Sigmoid colon (tissue), 7 donors: ENCODE results near the gene SLC31A2. TPM values are rescaled to one million over a fixed set of nuclear protein-coding genes. Genes with fewer than 3 reads are reported as not detected.
"Not testable (repeated sequence)": the region's sequence is repeated elsewhere in the genome, so short reads cannot be mapped to it uniquely, and the experiment has no call there.

Experiments used
- DNase-seq: peaks from one replicate; pipeline ENCODE4 v3.0.0-alpha.2; 2019
- H3K27ac ChIP-seq, 4 donors: fragments of 200-600 bp; sonication (generic); one replicate each; pipeline ENCODE4 v1.5.1; 2016 to 2019; ENCODE audit warnings: mild to moderate bottlenecking in 1 of 4
- H3K27me3 ChIP-seq, 3 donors: fragments of 200-600 bp; sonication (generic); one replicate each; pipeline ENCODE4 v1.5.1; 2019; ENCODE audit warnings: mild to moderate bottlenecking in 1 of 3
- H3K36me3 ChIP-seq, 4 donors: fragments of 200-600 bp; sonication (generic); one replicate each; pipeline ENCODE4 v1.5.1; 2016 to 2019
- H3K4me1 ChIP-seq, 4 donors: fragments of 200-600 bp; sonication (generic); one replicate each; pipeline ENCODE4 v1.5.1; 2017 to 2019
- H3K4me3 ChIP-seq, 4 donors: fragments of 200-600 bp; sonication (generic); one replicate each; pipeline ENCODE4 v1.5.1; 2017 to 2019; ENCODE audit warnings: mild to moderate bottlenecking in 2 of 4, moderate library complexity in 1 of 4
- H3K9me3 ChIP-seq, 4 donors: fragments of 200-600 bp in 3 of 4; sonication (generic) in 3 of 4; one replicate each; pipeline versions ENCODE4 v1.5.1 to v1.6.1; 2013 to 2019
- CTCF ChIP-seq, 4 experiments: fragments of 450-650 bp in 3 of 4; fragments of 200-600 bp in 1 of 4; IDR thresholded peaks; one replicate each; pipeline ENCODE4 v1.5.1; 2016 to 2019; ENCODE audit warnings: antibody characterized with exemption in 4 of 4, mild to moderate bottlenecking in 3 of 4, moderate library complexity in 2 of 4
- EP300 ChIP-seq, 4 donors: sonication (generic); formaldehyde crosslinking; IDR thresholded peaks; one replicate each; pipeline ENCODE4 v1.6.1; 2017; ENCODE audit warnings: antibody characterized with exemption in 4 of 4
- POLR2A ChIP-seq, 2 donors: fragments of 450-650 bp; IDR thresholded peaks; one replicate each; pipeline ENCODE4 v1.6.1; 2016; ENCODE audit warnings: antibody characterized with exemption in 2 of 2, mild to moderate bottlenecking in 2 of 2, moderate library complexity in 2 of 2
- POLR2AphosphoS5 ChIP-seq, 4 donors: sonication (generic); formaldehyde crosslinking; IDR thresholded peaks; one replicate each; pipeline ENCODE4 v1.6.1; 2017; ENCODE audit warnings: antibody characterized with exemption in 4 of 4
- WGBS, 2 donors: extraction: QIAGEN DNeasy Blood & Tissue Kit; methylation state at CpG; one replicate each; pipeline ENCODE4 v1.1.7; 2013; 5-methylcytosine and 5-hydroxymethylcytosine counted together
- intact Hi-C: fragments of 100-400 bp; cut with DNase I; formaldehyde crosslinking; loops from one replicate; pipeline ENCODE4 v1.15.1; 2023
- polyA plus RNA-seq, 3 donors: library from polyadenylated mRNA; stranded (reverse); fragments of 200-250 nt; gene quantifications; one replicate each; pipeline ENCODE4 v1.2.3, GENCODE V29; 2013
- total RNA-seq, 4 donors: library from RNA; depleted of rRNA; stranded (reverse); fragments of >200 nt; gene quantifications; one replicate each; pipeline ENCODE4 v1.1.0, GENCODE V29; 2016
- donor health status: healthy with polysubstance abuse.
- donor health status: Bipolar disorder and iron deficiency.
- donor health status: healthy.

Gene SLC31A2
- total and polyA plus RNA-seq, 7 donors: 4.5 to 19.9 (median 10.8) TPM

- 71 to 72% methylated on average over 9 of the region's 9 CpGs for WGBS, 2 donors
- Histone ChIP-seq H3K4me1 (no peaks in the 10 kb centered on the region), H3K9me3 (peaks cover 0 to 2% (median 0%) of the 10 kb centered on the region in 4 donors), H3K36me3 (no peaks in the 10 kb centered on the region), H3K27ac (no peak overlapping the region), H3K27me3 (no peaks in the 10 kb centered on the region), H3K4me3 (no peak overlapping the region)
- no peak for DNase-seq
- TF ChIP-seq CTCF (IDR thresholded peaks at IDR 0.05) (no peak), POLR2AphosphoS5 (IDR thresholded peaks at IDR 0.05) (no peak), EP300 (IDR thresholded peaks at IDR 0.05) (no peak), POLR2A (IDR thresholded peaks at IDR 0.05) (no peak)
- intact Hi-C loops: no loop called here
Observed at GRCh38 chr9:113137196-113138168, 13.3 kb upstream of the SLC31A2 start.

GRCh38 chr9:113138760-113139159 is 12.0 kb upstream of the SLC31A2 start:
- TF ChIP-seq CTCF (IDR thresholded peaks at IDR 0.05) (no peak), POLR2A (IDR thresholded peaks at IDR 0.05) (no peak), EP300 (IDR thresholded peaks at IDR 0.05) (no peak), POLR2AphosphoS5 (IDR thresholded peaks at IDR 0.05) (no peak)
- DNase-seq: no peak
- intact Hi-C loops: no loop called here
- no peaks in the 10 kb centered on the region for H3K27me3 ChIP-seq
- H3K9me3 ChIP-seq: peaks cover 0 to 2% (median 0%) of the 10 kb centered on the region in 4 donors
- H3K27ac ChIP-seq: no peak overlapping the region
- no peak overlapping the region for H3K4me3 ChIP-seq
- 55 to 62% methylated on average over 3 of the region's 3 CpGs for WGBS, 2 donors
- H3K4me1 ChIP-seq: no peaks in the 10 kb centered on the region
- H3K36me3 ChIP-seq: no peaks in the 10 kb centered on the region

- no peak overlapping the region for H3K27ac ChIP-seq
- no peak for TF ChIP-seq CTCF (IDR thresholded peaks at IDR 0.05)
- TF ChIP-seq POLR2AphosphoS5 (IDR thresholded peaks at IDR 0.05): no peak
- no peak for TF ChIP-seq EP300 (IDR thresholded peaks at IDR 0.05)
- TF ChIP-seq POLR2A (IDR thresholded peaks at IDR 0.05): no peak
- WGBS, 2 donors: 69 to 71% methylated on average over 4 of the region's 4 CpGs
- H3K27me3 ChIP-seq: no peaks in the 10 kb centered on the region
- DNase-seq: no peak
- H3K4me3 ChIP-seq: no peak overlapping the region
- peaks cover 0 to 2% (median 0%) of the 10 kb centered on the region in 4 donors for H3K9me3 ChIP-seq
- no peaks in the 10 kb centered on the region for H3K36me3 ChIP-seq
- H3K4me1 ChIP-seq: no peaks in the 10 kb centered on the region
- intact Hi-C loops: no loop called here
Observed at GRCh38 chr9:113139225-113139829, 11.5 kb upstream of the SLC31A2 start.

GRCh38 chr9:113139953-113140352 is 10.9 kb upstream of the SLC31A2 start:
- Histone ChIP-seq H3K4me3 (no peak overlapping the region), H3K27me3 (no peaks in the 10 kb centered on the region), H3K4me1 (no peaks in the 10 kb centered on the region), H3K36me3 (no peaks in the 10 kb centered on the region), H3K9me3 (peaks cover 0 to 2% (median 0%) of the 10 kb centered on the region in 4 donors), H3K27ac (no peak overlapping the region)
- intact Hi-C loops: no loop called here
- DNase-seq: no peak
- TF ChIP-seq POLR2A (IDR thresholded peaks at IDR 0.05) (no peak), POLR2AphosphoS5 (IDR thresholded peaks at IDR 0.05) (no peak), CTCF (IDR thresholded peaks at IDR 0.05) (no peak), EP300 (IDR thresholded peaks at IDR 0.05) (no peak)
- WGBS, 2 donors: 74 to 86% methylated on average over 5 of the region's 5 CpGs

- H3K9me3 ChIP-seq, H3K4me3 ChIP-seq, H3K27me3 ChIP-seq, H3K36me3 ChIP-seq, H3K4me1 ChIP-seq, intact Hi-C loops, H3K27ac ChIP-seq, DNase-seq: not testable (repeated sequence)
- 94 to 95% methylated on average over 9 of the region's 9 CpGs for WGBS, 2 donors
Observed at GRCh38 chr9:113140896-113141295, 9.9 kb upstream of the SLC31A2 start.
